NCI-H82 (cell line): ENCODE data around the gene POC1A.
"Not testable (repeated sequence)": the region's sequence is repeated elsewhere in the genome, so short reads cannot be mapped to it uniquely, and the experiment has no call there.

Experiments used
- DNase-seq: peaks from one replicate; lab custom pipeline; 2025; lab: John Stamatoyannopoulos, UW

POC1A gene

DNA sequence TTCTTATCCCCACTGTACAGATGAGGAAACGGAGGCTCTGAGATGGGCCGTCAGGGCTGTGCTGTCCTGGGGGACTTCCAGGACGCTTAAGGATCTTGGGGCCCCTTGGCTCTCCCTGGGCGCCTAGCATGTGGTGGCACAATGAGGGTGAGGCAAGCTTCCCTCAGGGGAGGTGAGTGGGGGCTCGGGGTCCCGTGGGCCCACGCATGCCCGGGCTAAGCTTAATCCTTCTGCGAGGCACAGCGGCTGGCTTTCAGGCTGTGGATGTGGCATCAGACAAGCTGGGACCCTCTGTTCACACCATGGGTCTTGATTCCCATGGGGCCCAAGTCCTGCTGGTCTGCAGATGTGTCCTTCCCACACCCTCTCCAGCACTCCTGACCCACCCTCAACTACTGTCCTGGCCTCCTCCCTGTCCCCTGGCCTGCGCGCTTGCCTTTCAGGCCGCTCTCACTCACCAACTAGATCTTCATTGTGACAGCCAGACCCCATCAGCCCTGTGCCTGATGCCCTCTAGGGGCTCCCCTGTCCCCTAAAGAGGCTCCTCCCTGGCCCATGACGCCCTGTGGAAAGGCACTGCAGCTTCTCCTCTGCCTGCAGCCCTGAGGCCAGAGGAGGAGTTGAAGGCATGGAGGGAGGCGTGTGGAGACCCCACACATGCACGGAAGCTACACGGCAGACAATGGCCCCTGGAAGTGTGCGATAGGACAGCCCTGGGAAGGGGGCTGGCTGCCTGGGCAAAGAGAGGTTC, 109.2 kb downstream of the POC1A start:
- DNase-seq, result peak; percentile 63

DNA sequence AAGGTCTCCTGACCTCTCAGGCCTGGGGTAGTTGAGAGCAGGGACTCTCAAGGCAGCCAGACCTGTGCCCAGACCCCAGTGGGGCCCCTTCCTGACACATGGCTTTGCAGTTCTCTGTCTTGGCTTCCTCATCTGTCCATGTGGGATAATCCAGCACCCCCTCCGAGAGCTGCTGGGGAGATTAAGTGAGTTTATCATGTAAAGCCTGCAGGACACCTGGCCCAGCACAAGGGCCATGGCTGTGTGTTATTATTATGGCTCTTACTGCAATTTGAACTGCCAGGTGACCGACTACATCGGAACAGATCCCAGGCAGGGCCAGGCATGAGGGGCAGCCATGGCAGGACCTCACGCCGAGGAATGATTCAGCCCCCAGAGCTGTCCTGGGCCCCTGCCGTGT, 110.5 kb downstream of the POC1A start:
- peak; percentile 95 for DNase-seq

DNA sequence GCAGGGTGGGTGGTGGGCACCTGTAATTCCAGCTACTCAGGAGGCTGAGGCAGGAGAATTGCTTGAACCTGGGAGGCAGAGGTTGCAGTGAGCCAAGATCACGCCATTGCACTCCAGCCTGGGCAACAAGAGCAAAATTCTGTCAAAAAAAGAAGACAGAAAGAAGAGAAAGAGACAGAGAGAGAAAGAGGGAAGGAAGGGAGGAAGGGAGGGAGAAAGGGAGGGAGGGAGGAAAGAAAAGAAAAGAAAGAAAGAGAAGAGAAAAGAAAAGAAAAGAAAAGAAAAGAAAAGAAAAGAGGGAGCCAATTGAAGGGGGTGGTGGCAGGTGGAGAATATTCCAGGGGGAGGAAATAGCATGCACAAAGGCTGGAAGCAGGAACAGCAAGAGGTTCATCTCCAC, 111.2 kb downstream of the POC1A start:
- not testable (repeated sequence) for DNase-seq

DNA sequence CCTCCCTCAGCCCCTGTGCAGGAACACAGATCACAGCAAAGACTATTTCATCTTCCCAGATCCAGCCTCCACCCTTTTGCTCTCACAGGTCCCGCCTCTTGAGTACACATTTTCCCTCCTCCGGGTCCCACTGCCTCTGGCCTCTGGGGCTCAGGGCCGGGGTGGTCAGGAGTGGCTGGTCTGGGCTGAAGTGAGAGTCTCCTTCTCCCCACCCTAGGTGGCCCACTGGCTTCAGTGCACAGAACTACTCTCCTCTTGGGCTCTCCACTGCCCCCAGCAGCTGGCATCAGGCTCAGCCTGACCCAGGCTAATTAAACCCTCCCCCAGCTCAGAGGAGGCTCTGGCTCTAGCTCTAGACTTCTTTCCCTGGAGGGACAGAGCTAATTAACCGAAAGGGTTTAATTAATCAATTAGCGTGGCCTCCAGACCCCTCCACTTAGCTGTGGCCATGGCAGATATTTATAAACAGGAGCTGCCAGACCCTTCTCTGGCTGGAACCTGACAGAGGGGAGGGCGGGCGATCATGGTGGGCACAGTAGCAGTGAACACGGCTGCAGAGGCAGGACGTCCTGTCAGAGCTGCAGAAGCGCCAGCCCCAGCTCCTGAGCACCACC, 113.0 kb downstream of the POC1A start:
- peak; percentile 76 for DNase-seq

DNA sequence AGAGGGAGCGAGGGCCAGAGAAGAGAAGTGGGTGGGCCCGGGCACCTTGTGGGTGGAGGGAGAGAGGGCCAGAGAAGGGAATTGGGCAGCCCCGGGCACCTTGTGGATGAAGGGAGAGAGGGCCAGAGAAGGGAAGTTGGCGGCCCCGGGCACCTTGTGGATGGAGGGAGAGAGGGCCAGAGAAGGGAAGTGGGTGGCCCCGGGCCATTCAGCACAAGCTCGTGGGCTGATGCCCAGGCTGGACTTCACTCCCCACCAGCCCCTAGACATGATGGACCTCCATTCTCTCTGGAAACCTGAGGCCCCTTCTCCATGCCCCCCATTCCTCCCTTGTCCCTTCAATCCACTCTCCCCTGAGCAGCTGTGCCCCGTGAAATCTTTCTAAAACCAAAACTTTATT, 113.6 kb downstream of the POC1A start:
- no peak for DNase-seq

DNA sequence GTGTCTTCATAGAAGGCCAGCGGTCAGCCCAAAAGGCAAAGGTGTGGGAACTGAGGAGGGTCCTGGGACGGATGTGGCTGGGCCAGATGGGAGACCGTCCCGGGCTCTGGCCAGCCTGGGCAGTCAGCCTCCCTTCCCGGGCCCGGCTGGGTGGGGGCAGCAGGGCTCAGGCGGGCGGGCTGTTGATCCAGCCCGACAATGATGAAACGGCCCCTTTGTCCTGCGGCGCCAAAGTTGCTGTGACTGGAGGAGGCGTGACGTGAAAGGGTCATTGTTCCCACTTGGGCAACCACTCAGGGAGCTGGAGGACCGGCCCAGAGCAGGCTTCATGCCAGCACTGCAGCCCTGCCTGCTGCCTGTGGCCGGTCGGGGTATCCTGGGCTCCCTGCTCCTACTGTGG, 114.4 kb downstream of the POC1A start:
- DNase-seq, result no peak

DNA sequence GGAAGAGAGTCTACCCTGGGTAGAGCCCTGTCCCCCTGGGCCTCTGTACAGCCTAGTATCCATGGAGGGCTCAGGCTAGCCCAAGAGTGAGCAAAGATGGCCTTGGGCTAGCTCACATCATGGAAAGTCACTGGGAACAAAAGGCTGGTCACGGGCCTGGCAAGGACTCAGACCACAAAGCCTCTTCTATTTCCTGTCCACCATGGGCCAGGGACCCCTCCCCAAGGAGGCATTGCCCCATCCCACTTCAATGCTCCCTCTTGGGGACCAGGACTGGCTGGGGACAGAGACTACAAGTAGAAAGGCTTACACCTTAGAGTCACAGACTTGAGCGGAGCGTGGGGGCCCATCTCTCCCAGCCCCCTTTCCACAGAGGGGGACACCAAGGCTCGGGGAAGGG, 114.8 kb downstream of the POC1A start:
- DNase-seq, result no peak

DNA sequence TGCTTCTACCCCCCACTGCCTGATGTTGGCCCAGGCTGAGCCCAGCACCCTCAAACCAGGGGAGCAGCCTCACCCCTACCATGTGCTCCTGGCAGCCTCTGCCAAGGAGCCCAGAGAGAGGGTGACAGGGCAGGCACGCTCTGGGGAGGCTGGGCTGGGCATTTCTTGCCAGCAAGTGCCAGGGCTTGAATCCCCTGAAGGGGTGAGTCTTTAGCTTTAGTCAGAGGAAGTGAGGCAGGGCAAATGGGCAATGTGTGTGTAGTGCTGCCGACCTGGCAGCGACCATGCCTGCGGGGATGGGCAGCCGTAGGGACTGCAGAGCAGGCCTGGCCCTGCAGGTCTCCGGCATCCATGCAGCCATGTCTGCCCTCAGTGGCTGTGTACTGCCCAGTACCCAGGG, 116.0 kb downstream of the POC1A start:
- DNase-seq, result no peak

DNA sequence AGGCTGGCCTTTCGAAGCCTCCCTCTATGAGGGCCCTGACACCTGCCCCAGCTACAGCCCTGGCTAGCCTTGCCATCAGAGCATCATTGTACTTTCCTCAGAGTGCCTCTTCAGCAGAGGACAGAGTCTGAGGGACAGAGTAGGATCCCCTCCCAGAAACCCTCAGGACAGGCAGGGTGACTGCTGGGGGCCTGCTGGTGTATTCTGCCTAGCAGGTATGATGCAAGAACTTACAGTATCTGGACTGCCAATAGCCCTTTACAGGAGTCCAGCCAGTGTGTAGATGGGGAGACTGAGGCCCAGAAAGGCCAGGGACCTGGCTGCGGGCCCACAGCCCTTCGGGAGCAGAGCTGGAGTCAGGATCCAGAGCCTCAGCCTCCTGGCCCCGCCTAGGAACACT, 116.9 kb downstream of the POC1A start:
- no peak for DNase-seq

DNA sequence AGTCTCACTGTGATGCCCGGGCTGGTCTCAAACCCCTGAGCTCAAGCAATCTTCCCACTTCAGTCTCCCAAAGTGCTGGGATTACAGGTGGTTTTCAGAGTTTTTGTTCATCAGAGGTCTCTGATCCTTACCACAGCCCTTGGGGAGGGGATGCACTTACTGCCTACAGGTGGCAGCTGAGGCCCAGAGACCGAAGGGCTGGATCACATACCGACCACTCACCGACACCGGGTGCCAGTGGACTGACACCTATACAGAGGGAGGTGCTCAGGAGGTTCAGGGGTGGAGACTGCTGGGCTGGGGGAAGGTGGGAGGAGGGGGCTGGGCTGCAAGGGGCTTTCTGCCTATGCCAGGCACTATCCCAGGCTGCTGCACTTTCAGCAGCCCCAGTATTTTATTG, 117.4 kb downstream of the POC1A start:
- DNase-seq, result peak; percentile 42

DNA sequence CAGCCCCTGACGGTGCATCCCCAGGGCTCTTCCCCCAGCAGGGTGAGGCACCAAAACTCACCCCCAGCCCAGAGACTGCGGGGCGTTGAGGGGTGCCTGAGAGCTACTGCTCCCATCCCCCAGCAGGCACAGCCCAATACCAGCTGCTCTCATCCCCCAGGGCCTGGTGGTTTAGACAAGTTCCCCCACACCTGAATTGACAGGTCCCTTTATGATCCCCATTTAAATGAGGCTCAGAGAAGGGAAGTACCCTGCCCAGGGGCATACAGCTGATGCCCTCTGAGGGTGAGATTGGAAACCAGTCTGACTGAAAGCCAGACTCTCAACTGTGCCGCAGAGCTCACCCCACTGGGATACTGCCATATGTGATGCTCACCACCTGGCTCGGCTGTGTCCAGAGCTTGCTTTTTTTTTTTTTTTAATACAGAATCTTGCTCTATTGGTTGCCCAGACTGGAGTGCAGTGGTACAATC, 118.0 kb downstream of the POC1A start:
- no peak for DNase-seq

DNA sequence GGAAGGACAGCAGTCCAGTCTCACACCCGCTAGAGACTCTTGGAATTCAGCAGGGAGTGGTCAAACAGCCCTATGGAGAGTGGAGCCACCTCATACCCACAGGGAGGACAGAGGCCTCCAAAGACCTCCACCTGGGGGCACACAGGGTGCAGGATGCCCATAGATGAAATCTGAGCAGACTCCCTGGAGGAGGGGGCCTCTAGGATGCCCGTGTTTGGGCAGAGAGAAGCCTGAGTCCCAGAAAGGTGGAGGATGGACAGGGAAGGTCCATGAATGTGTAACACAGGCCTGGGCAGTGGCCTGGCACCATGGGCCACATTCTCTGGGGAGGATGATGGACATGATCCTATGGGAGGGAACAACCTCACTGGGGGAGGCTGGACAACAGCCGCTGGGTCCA, 119.6 kb downstream of the POC1A start:
- DNase-seq, result no peak

DNA sequence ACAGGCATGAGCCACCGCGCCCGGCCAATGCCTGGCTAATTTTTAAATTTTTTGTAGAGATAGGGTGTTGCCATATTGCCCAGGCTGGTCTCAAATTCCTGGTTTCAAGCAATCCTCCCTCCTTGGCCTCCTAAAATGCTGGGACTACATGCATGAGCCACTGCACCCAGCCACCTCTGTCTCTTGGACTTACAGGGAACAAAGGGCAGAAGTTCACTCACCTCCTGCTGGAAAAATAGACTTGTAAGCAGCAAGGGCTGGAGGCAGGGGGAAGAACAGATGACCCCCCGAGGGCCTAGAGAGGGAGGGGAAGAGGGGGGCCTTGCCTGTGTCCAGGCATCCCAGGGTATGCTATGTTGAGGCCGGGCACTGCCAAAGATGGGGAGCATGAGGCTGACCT, 120.0 kb downstream of the POC1A start:
- no peak for DNase-seq

DNA sequence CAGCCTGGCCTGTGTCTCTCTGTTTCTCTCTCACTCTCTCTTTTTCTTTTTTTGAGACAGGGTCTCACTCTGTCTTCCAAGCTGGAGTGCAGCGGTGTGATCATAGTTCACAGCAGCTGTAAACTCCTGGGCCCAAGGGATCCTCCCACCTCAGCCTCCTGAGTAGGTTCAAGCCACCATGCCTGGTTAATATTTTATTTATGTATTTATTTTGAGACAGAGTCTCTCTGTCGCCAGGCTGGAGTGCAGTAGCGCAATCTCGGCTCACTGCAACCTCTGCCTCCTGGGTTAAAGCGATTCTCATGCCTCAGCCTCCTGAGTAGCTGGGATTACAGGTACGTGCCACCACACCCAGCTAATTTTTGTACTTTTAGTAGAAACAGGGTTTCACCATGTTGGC, 120.5 kb downstream of the POC1A start:
- DNase-seq, result not testable (repeated sequence)

DNA sequence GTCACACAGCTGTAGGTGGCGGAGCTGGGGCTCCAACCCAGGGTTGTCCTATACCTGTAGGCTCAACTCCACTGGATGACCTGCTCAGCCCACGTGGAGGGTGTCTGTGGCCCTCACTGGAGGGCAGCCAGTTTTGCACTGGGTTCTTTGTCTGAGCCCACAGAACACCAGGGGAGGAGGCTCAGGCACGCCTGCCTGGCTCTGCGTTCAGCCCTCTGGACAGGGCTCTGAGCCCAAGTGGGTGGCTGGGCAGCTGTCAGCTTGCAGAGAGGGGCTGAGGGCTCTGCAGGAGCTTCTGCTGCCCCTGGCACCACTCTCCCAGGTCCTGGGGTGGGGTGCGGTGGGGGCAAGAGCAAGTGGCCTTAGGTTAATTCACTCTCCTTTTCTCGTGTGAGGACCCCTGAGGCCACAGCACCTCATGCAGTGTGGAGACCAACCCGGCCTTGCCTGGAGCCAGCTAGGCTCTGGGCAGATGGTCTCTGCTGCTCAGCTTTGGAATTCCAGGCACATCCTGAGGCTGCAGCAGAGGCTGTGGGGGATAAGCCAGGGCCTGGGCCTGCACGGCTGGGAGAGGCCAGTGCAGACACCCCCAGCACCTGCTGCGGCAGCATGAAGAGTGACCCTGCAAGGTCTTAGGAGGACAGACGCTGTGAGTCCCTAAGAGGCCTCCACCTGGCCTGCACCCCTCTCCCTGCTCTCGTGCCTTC, 121.4 kb downstream of the POC1A start:
- peak; percentile 90 for DNase-seq

DNA sequence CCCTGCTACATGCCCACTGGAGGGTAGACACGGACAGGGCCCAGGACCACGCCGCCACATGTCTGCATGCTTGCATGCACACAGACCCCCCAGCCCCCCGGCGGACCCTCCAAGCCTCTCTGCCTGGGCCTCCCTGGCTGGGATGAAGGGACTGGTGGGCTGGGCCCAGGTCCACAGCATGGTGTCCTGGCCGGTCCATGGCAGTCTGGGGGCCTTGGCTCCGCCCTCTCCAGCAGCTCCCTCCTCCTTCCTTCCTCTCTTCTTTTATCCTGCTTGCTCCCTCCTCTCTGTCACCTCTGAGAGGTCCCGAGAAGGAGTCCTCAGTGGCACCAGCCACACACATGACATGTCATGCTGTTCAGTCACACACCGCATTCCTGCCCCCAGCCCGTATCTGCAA, 122.3 kb downstream of the POC1A start:
- no peak for DNase-seq

DNA sequence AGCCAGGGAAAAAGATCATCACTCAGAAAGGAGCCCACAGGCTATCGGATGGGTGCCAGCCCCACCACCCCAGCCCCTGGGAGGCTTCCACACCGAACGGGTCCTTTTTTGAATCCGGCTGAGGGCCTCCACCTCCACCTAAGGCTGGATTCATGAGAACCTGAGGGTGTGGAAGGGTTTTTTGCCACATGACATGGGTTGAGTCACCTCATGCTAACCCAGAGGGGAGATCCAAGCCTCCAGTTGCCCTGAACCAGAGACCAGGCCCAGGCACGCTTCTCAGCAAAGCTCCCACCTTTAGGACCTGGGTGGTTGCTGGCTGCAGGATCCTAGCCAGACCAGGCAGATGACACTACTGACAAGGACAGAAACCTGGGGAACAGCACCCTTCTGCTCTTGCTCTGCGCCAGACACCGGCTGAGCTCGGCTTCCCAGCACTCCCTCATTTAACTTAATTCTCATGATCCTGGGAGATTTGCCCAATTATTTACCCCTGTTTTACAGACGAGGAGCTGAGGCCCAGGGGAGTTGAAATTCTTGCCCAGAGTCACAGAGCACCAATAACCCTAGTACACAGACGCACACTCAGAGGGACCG, 123.4 kb downstream of the POC1A start:
- DNase-seq, result no peak

DNA sequence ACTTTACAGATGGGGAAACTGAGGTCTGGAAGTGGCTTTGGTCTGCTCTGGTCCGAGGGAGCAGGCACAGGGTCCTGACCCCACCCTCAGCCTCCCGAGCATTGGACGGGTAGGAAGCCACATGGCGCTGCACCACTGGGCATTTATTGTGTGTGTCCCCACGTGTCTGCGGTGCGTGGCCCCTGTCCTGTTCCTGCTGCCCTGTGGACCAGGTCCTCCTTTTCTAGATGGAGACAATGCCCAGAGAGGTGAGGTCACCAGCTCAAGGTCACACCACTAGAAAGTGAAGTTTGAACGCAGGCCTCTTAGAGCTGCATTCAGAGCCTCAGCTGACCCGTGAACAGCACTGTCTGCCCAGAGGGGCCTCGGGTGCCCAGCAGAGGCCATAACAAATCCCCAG, 124.7 kb downstream of the POC1A start:
- no peak for DNase-seq

DNA sequence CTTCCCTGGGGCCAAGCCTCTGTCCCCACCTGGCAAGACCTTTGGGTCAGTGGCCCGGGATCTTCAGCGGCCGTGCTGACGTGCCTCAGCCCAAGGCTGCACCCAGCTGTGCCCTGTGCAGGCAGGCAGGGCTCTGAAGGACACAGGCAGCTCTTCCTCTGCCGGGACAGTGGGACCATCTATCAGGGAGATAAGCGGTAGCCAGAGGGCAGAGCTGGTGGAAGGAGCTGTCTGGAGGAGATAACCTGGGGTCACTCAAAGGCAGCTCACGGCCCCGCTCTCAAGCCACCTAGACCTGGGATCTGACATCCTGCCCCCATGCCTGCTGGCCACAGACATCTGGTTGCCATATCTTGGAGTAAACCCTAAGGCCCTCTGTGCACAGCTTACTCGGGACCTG, 125.2 kb downstream of the POC1A start:
- DNase-seq, result no peak

DNA sequence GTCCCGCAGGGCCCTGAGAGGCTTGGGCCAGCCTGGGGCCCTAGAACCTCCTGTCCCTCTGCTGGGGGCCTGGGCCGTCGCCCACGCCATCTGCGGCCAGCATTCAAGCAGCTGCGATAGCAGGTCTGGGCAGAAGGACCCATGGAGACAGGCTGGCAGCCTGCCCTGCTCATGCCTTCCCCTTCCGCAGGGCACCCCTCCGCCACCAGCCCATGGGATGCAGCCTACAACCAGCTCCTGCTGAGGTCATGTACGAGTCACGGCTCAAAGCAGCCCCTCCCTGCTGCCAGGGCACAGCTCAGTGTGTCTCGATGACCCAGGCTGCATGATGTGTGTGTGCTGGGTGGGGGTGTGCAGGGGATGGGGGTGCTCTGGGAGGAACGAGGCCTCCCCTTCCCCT, 125.7 kb downstream of the POC1A start:
- no peak for DNase-seq

DNA sequence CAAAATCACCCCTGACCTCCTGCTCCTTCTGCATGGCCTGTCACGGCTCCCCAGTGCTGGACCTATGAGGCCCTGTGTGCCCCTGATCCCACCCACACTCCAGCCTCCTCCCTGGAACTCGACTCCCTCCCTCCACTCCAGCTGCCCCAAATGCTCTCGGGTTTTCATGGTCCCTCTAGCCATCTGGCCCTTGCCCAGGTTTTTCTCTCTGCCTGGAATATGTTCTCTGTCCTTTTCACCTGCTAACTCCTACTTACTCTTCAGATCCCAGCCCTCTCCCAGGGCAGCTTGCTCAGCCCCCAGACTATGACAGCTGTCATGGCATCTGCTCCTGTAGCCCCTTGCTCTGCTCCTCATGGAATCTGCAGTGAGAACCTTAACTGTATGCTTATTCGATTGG, 128.2 kb downstream of the POC1A start:
- DNase-seq, result peak; percentile 95

DNA sequence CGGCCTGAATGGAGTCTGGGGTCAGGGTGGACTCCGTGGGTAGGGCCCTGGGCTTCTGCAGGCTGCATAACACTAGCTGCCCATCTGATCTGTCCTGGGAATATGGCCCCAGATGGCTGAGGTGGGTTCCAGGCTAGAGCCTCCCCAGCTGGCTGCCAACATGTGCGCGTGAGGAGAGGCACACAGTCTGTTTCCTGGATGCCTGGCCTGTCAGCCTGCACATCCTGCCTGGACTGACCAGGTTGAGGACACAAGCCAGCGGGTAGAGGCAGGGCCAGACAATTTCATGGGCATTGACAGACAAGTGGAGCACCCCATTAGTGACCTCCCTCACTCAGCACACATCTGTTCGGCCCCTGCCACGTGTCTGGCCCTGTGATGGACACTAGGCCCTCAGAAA, 128.8 kb downstream of the POC1A start:
- DNase-seq, result peak; percentile 71
